ENCODE data around the gene ADI1.

The ADI1 gene, protein sequence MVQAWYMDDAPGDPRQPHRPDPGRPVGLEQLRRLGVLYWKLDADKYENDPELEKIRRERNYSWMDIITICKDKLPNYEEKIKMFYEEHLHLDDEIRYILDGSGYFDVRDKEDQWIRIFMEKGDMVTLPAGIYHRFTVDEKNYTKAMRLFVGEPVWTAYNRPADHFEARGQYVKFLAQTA
- 40.7 to 50.6 reads per million in 2 experiments for total RNA-seq

- peak; percentile 63 for DNase-seq (ENCODE audit: low read depth)
Observed at GRCh38 chr2:3519255-3520205, at the start of gene ADI1. Gene ADI1, minus strand, starts transcription at chr2:3519531. Its CDS starts 44 bp downstream, at chr2:3519487.

DNA sequence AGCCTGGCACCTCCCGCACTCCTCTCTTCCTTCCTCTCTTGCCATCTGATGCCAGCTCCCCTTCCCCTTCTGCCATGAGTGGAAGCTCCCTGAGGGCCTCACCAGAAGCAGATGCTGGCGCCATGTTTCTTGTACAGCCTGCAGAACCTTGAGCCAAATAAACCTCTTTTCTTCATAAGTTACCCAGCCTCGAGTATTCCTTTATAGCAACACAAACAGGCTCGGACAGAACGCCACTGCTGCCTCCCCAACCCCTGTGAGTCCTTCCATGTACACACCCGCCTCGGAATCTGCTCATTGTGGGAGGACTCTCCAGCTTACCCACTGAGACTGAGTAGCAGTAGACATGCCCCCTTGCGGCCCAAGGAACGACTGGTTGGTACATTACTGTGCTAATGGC lies 47.5 kb upstream of the ADI1 start:
- DNase-seq (ENCODE audit: low read depth) = no peak

DNA sequence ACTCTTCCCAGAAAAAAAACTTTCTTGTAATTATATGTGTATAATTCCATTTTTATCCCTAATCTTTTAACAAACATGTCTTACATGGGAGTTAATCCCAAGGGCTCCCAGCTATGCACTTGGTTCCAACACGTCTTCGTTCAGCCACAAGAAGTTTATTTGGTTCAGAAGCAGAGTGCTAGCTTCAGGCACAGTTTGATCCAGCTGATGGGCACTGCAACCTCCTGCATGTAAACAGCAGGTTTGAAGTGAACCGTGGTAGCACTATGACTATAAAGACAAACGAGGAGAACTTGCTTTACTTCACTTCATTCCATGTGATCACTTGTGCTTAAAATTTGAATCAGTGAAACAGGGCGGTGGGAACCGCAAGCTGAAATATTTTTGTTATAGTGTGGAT lies 45.8 kb upstream of the ADI1 start:
- DNase-seq (ENCODE audit: low read depth) = no peak

- no peak for DNase-seq (ENCODE audit: low read depth)
Observed at GRCh38 chr2:3563521-3563976, 44.2 kb upstream of the ADI1 start.

GRCh38 chr2:3558205-3559014 lies 39.1 kb upstream of the ADI1 start, which contains the start of gene RNASEH1:
Gene RNASEH1, minus strand, starts transcription at chr2:3558333. Its CDS starts 73 bp downstream, at chr2:3558260.
- peak; percentile 99 for DNase-seq (ENCODE audit: low read depth)

- DNase-seq (ENCODE audit: low read depth) = no peak
Observed at GRCh38 chr2:3557639-3558204, 38.4 kb upstream of the ADI1 start.

GRCh38 chr2:3553946-3554345 lies 34.6 kb upstream of the ADI1 start:
- DNase-seq (ENCODE audit: low read depth) = no peak

- DNase-seq (ENCODE audit: low read depth) = no peak
Observed at GRCh38 chr2:3547915-3548314, 28.6 kb upstream of the ADI1 start.

- DNase-seq (ENCODE audit: low read depth) = no peak
Observed at GRCh38 chr2:3545788-3546478, 26.6 kb upstream of the ADI1 start.

DNA sequence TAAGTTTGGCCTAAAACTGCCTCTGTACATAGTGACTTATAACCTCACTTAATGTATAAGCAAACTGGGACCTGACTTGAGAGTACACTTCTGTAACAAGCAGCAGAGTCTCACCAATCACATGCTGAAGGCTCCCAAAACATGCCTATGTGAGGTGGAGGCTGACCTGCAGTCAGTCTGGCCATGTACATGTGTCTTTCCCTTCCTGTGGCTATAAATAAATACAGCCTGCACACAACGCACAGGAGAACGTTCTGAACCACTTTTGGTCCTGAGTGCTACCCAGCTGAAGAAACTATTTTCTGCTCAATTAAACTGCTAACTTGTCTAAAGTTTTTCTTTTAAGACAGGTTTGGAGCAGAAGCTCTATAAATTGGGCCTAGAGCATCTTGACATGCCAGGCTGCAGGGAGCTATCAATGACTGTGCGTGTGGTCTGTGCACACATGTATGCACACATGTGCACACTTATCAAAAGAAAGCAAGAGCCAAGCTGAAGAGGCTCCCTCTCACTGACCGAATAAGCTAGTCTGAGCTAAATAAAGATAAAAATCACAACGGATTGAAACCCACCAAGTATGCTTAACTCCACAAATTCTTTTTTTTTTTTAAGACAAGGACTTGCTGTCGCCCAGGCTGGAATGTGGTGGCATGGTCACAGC lies 23.8 kb upstream of the ADI1 start:
- DNase-seq (ENCODE audit: low read depth) = no peak

GRCh38 chr2:3542107-3542506 lies 22.8 kb upstream of the ADI1 start:
- no peak for DNase-seq (ENCODE audit: low read depth)

DNA sequence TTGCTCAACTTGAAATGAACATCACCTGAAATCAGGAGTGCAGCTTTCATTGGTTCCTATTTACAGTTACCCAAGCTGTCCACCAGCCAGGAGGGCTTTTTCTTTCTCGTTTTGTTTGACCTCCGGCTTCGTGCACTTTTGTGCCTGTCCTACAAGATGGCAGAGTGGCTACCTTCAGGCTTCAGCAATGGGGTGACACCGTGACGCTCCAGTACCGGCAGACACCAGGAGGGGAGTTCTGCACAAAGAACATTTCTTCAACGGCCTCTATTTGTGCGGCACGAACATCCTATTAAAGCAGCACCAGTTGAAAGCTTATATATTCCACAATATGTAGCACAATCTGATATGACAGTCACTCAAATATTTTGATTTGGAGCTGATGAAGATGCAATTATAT lies 20.5 kb upstream of the ADI1 start:
- DNase-seq (ENCODE audit: low read depth) = no peak

- no peak for DNase-seq (ENCODE audit: low read depth)
Observed at GRCh38 chr2:3536682-3537632, 17.6 kb upstream of the ADI1 start.

GRCh38 chr2:3535794-3536681 lies 16.7 kb upstream of the ADI1 start:
- DNase-seq (ENCODE audit: low read depth) = no peak

GRCh38 chr2:3535467-3535793 lies 16.1 kb upstream of the ADI1 start:
- no peak for DNase-seq (ENCODE audit: low read depth)

- DNase-seq (ENCODE audit: low read depth) = no peak
Observed at GRCh38 chr2:3534251-3534814, 15.0 kb upstream of the ADI1 start.

GRCh38 chr2:3533836-3534235 lies 14.5 kb upstream of the ADI1 start:
- no peak for DNase-seq (ENCODE audit: low read depth)

- no peak for DNase-seq (ENCODE audit: low read depth)
Observed at GRCh38 chr2:3532941-3533340, 13.6 kb upstream of the ADI1 start.

Data from T follicular helper cell (primary cell).